Measurements from ENCODE around the gene CCDC85C.

GRCh38 chr14:99599393-99599792 lies 4.6 kb downstream of the CCDC85C start:
- no peak for TF ChIP-seq CTCF (IDR thresholded peaks at IDR 0.05)
- TF ChIP-seq POLR2A (IDR thresholded peaks at IDR 0.05) = no peak
- TF ChIP-seq POLR2AphosphoS5 (IDR thresholded peaks at IDR 0.05) = no peak
- TF ChIP-seq EP300 (IDR thresholded peaks at IDR 0.05) = no peak
